Left ventricle myocardium inferior (tissue), 1 donor: ENCODE measurements around the gene NAIF1. TPM values are rescaled to one million over a fixed set of nuclear protein-coding genes. Genes with fewer than 3 reads are reported as not detected.
A peak's percentile ranks its signal among the peaks of the same experiment; 100 is the strongest.
"Not testable (repeated sequence)": the region's sequence is repeated elsewhere in the genome, so short reads cannot be mapped to it uniquely, and the experiment has no call there.

Experiments used
- DNase-seq: peaks from one replicate; pipeline ENCODE4 v3.0.0-alpha.2; 2020
- H3K27ac ChIP-seq: fragments of 200-600 bp; replicated peaks from 2 replicates; pipeline ENCODE4 v1.8.0; 2021
- H3K27me3 ChIP-seq: fragments of 200-600 bp; 2 replicates; pipeline ENCODE4 v1.8.0; 2021; ENCODE audit warnings: low read depth
- H3K36me3 ChIP-seq: fragments of 200-600 bp; 2 replicates; pipeline ENCODE4 v1.8.0; 2021
- H3K4me1 ChIP-seq: fragments of 200-600 bp; 2 replicates; pipeline ENCODE4 v1.8.0; 2021
- H3K4me3 ChIP-seq: fragments of 200-600 bp; 2 replicates; pipeline ENCODE4 v1.8.0; 2021; ENCODE audit warnings: mild to moderate bottlenecking, moderate library complexity
- H3K9me3 ChIP-seq: fragments of 200-600 bp; replicated peaks from 2 replicates; pipeline ENCODE4 v1.8.0; 2021
- CTCF ChIP-seq: fragments of 200-600 bp; IDR thresholded peaks from 2 replicates; pipeline ENCODE4 v1.8.0; 2021; ENCODE audit warnings: antibody characterized with exemption, mild to moderate bottlenecking, borderline replicate concordance
- intact Hi-C: fragments of 100-400 bp; cut with micrococcal nuclease; formaldehyde crosslinking; loops from one replicate; pipeline ENCODE4 v1.11.0; 2022
- total RNA-seq: library from RNA; stranded (reverse); fragmentation: NEBNext Ultra II Directional; extraction: Animal tissue kit (Norgen Biotek cat#: 25700); gene quantifications from one replicate; pipeline ENCODE4 v1.2.1, GENCODE V29; 2021
- donor health status: DM: no; HTN: yes; CAD: no; lungs with severe emphysema.

The NAIF1 gene
- total RNA-seq, 1 donor from 2014 or later = 7.9 TPM

GRCh38 chr9:128113526-128114325 is 46.6 kb upstream of the NAIF1 start:
- no peaks in the 10 kb centered on the region for H3K27me3 ChIP-seq
- H3K27ac ChIP-seq = no peak overlapping the region
- no peak overlapping the region for H3K4me3 ChIP-seq
- peaks cover 22% of the 10 kb centered on the region for H3K4me1 ChIP-seq
- DNase-seq = peak; percentile 12
- no peak for TF ChIP-seq CTCF
- peaks cover 27% of the 10 kb centered on the region for H3K36me3 ChIP-seq
- H3K9me3 ChIP-seq = no peaks in the 10 kb centered on the region
- intact Hi-C loops = loop anchor here (10.0 kb wide), 1 partner anchor 169 kb away; no protein-coding TSS in a partner anchor

- not testable (repeated sequence) for H3K4me3 ChIP-seq, H3K9me3 ChIP-seq, H3K27ac ChIP-seq, H3K27me3 ChIP-seq
- intact Hi-C loops = loop anchor here (10.0 kb wide), 1 partner anchor 167 kb away; no protein-coding TSS in a partner anchor
- Histone ChIP-seq H3K4me1 (peaks cover 19% of the 10 kb centered on the region), H3K36me3 (peaks cover 47% of the 10 kb centered on the region)
- DNase-seq = peak; percentile 9
Measured at GRCh38 chr9:128111726-128112125, 44.6 kb upstream of the NAIF1 start.

GRCh38 chr9:128109050-128109709 is 42.1 kb upstream of the NAIF1 start:
- Histone ChIP-seq H3K27me3 (no peaks in the 10 kb centered on the region), H3K36me3 (peaks cover 59% of the 10 kb centered on the region), H3K4me3 (no peak overlapping the region), H3K9me3 (no peaks in the 10 kb centered on the region), H3K4me1 (peaks cover 19% of the 10 kb centered on the region), H3K27ac (no peak overlapping the region)
- DNase-seq = peak; percentile 10
- TF ChIP-seq CTCF = no peak
- intact Hi-C loops = no loop called here

DNA sequence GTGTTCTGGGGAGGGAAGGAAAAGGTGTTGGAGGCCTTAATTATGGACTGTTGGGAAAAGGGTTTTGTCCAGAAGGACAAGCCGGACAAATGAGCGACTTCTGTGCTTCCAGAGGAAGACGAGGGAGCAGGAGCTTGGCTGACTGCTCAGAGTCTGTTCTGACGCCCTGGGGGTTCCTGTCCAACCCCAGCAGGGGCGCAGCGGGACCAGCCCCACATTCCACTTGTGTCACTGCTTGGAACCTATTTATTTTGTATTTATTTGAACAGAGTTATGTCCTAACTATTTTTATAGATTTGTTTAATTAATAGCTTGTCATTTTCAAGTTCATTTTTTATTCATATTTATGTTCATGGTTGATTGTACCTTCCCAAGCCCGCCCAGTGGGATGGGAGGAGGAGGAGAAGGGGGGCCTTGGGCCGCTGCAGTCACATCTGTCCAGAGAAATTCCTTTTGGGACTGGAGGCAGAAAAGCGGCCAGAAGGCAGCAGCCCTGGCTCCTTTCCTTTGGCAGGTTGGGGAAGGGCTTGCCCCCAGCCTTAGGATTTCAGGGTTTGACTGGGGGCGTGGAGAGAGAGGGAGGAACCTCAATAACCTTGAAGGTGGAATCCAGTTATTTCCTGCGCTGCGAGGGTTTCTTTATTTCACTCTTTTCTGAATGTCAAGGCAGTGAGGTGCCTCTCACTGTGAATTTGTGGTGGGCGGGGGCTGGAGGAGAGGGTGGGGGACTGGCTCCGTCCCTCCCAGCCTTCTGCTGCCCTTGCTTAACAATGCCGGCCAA is 41.3 kb upstream of the NAIF1 start:
- H3K27ac ChIP-seq = no peak overlapping the region
- peaks cover 60% of the 10 kb centered on the region for H3K36me3 ChIP-seq
- no peak overlapping the region for H3K4me3 ChIP-seq
- no peak for TF ChIP-seq CTCF
- H3K27me3 ChIP-seq = no peaks in the 10 kb centered on the region
- no peaks in the 10 kb centered on the region for H3K9me3 ChIP-seq
- DNase-seq = peak; percentile 5
- intact Hi-C loops = no loop called here
- H3K4me1 ChIP-seq = peaks cover 20% of the 10 kb centered on the region

DNA sequence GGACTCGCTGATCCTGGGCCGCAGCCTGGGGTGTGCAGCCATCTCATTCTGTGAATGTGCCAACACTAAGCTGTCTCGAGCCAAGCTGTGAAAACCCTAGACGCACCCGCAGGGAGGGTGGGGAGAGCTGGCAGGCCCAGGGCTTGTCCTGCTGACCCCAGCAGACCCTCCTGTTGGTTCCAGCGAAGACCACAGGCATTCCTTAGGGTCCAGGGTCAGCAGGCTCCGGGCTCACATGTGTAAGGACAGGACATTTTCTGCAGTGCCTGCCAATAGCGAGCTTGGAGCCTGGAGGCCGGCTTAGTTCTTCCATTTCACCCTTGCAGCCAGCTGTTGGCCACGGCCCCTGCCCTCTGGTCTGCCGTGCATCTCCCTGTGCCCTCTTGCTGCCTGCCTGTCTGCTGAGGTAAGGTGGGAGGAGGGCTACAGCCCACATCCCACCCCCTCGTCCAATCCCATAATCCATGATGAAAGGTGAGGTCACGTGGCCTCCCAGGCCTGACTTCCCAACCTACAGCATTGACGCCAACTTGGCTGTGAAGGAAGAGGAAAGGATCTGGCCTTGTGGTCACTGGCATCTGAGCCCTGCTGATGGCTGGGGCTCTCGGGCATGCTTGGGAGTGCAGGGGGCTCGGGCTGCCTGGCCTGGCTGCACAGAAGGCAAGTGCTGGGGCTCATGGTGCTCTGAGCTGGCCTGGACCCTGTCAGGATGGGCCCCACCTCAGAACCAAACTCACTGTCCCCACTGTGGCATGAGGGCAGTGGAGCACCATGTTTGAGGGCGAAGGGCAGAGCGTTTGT is 40.5 kb upstream of the NAIF1 start:
- peak; percentile 13 for DNase-seq
- Histone ChIP-seq H3K4me1 (peaks cover 28% of the 10 kb centered on the region), H3K4me3 (no peak overlapping the region), H3K36me3 (peaks cover 65% of the 10 kb centered on the region), H3K27ac (no peak overlapping the region), H3K27me3 (no peaks in the 10 kb centered on the region), H3K9me3 (no peaks in the 10 kb centered on the region)
- intact Hi-C loops = no loop called here
- no peak for TF ChIP-seq CTCF
